ENCODE results near the gene FAF2. TPM values are rescaled to one million over a fixed set of nuclear protein-coding genes. Genes with fewer than 3 reads are reported as not detected.
A peak's percentile ranks its signal among the peaks of the same experiment; 100 is the strongest.

Gene FAF2
- total and polyA plus RNA-seq, 10 of the 15 experiments (the other 5 are each of a cell fraction or from before 2014, with no cell fraction given), result 19.0 to 45.1 (median 35.6) TPM

DNA sequence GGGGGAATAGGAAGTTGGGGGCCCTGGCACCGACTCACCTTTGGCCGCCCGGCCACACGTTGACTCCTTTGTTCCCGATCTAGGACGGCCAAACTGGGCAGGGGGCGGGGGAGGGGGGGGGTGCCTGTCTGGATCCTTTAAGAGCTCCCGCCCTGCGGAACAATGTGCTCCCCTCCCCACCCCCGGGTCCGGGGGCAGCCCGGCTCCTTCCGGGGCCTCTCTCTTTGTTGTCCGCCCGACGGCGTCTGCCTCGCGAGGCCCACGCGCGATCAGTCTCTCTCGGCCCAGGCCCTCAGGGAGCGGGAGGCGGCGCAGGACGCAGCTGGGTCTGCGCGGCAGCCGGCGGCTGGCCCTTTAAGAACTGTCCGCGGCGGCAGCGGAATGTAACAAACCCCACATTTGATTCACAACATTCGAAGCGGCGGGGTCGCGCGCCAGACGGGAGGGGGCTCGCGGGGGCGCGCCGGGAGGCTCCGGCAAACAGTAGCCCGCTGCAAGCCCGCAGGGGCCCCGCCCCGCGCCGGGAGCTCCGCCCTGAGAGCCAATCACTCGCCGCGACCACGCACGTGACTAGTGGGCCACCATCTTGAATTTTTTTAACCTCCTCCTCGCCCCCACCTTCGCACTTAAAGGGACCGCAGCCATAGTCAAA is 88.8 kb downstream of the FAF2 start, which contains the start of gene RNF44 (continued):
- TF ChIP-seq EP300 (IDR thresholded peaks at IDR 0.05; ENCODE audit: borderline replicate concordance in 1 of 2, control insufficient read depth in 1 of 2, low read depth in 2 of 2, low read length in 2 of 2) (peak in 1 of 2 experiments; percentile 40; a peak in 2 of 4 replicates), STAT1 (conservative IDR thresholded peaks at IDR 0.05) (no peak), SP1 (IDR thresholded peaks at IDR 0.05; ENCODE audit: low read depth, low read length) (peak; percentile 47), ZNF384 (IDR thresholded peaks at IDR 0.05; ENCODE audit: borderline replicate concordance, low read depth, low read length) (peak; percentile 95), SUPT20H (IDR thresholded peaks at IDR 0.05; ENCODE audit: borderline replicate concordance, control insufficient read depth, low read depth, low read length) (no peak), RAD51 (IDR thresholded peaks at IDR 0.05) (peak; percentile 89), GATAD2B (conservative IDR thresholded peaks at IDR 0.05; ENCODE audit: low read depth) (peak; percentile 26; the same call in 1 of the 2 replicates), MYC (IDR thresholded peaks at IDR 0.05; ENCODE audit: insufficient read depth, insufficient read length, insufficient replicate concordance, low read length, severe bottlenecking) (no peak), IKZF2 (IDR thresholded peaks at IDR 0.05) (0 out of 4 replicates have a peak, but pooled peaks of 1 of the 2 experiments have one; percentile 6), EGR1 (IDR thresholded peaks at IDR 0.05; ENCODE audit: borderline replicate concordance in 1 of 2, low read depth in 2 of 2, low read length in 2 of 2) (peak in 1 of 2 experiments; percentile 56; a peak in 1 of 3 replicates), ZNF217 (IDR thresholded peaks at IDR 0.05) (no peak), CBX3 (IDR thresholded peaks at IDR 0.05; ENCODE audit: borderline replicate concordance, low read depth) (no peak), IKZF1 (conservative IDR thresholded peaks at IDR 0.05) (peak; percentile 40), SREBF1 (IDR thresholded peaks at IDR 0.05; ENCODE audit: low read length) (no peak), MXI1 (IDR thresholded peaks at IDR 0.05; ENCODE audit: low read depth, low read length) (peak; percentile 63), FOXK2 (IDR thresholded peaks at IDR 0.05) (no peak)
- TF ChIP-seq, protein P1, sequence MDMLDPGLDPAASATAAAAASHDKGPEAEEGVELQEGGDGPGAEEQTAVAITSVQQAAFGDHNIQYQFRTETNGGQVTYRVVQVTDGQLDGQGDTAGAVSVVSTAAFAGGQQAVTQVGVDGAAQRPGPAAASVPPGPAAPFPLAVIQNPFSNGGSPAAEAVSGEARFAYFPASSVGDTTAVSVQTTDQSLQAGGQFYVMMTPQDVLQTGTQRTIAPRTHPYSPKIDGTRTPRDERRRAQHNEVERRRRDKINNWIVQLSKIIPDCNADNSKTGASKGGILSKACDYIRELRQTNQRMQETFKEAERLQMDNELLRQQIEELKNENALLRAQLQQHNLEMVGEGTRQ (IDR thresholded peaks at IDR 0.05; ENCODE audit: borderline replicate concordance, low read depth, low read length), result peak; percentile 70
- TF ChIP-seq, protein P2, sequence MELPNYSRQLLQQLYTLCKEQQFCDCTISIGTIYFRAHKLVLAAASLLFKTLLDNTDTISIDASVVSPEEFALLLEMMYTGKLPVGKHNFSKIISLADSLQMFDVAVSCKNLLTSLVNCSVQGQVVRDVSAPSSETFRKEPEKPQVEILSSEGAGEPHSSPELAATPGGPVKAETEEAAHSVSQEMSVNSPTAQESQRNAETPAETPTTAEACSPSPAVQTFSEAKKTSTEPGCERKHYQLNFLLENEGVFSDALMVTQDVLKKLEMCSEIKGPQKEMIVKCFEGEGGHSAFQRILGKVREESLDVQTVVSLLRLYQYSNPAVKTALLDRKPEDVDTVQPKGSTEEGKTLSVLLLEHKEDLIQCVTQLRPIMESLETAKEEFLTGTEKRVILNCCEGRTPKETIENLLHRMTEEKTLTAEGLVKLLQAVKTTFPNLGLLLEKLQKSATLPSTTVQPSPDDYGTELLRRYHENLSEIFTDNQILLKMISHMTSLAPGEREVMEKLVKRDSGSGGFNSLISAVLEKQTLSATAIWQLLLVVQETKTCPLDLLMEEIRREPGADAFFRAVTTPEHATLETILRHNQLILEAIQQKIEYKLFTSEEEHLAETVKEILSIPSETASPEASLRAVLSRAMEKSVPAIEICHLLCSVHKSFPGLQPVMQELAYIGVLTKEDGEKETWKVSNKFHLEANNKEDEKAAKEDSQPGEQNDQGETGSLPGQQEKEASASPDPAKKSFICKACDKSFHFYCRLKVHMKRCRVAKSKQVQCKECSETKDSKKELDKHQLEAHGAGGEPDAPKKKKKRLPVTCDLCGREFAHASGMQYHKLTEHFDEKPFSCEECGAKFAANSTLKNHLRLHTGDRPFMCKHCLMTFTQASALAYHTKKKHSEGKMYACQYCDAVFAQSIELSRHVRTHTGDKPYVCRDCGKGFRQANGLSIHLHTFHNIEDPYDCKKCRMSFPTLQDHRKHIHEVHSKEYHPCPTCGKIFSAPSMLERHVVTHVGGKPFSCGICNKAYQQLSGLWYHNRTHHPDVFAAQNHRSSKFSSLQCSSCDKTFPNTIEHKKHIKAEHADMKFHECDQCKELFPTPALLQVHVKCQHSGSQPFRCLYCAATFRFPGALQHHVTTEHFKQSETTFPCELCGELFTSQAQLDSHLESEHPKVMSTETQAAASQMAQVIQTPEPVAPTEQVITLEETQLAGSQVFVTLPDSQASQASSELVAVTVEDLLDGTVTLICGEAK (IDR thresholded peaks at IDR 0.05; ENCODE audit: borderline replicate concordance), result peak; percentile 57; the same call in 1 of the 2 replicates
- TF ChIP-seq, protein P3, sequence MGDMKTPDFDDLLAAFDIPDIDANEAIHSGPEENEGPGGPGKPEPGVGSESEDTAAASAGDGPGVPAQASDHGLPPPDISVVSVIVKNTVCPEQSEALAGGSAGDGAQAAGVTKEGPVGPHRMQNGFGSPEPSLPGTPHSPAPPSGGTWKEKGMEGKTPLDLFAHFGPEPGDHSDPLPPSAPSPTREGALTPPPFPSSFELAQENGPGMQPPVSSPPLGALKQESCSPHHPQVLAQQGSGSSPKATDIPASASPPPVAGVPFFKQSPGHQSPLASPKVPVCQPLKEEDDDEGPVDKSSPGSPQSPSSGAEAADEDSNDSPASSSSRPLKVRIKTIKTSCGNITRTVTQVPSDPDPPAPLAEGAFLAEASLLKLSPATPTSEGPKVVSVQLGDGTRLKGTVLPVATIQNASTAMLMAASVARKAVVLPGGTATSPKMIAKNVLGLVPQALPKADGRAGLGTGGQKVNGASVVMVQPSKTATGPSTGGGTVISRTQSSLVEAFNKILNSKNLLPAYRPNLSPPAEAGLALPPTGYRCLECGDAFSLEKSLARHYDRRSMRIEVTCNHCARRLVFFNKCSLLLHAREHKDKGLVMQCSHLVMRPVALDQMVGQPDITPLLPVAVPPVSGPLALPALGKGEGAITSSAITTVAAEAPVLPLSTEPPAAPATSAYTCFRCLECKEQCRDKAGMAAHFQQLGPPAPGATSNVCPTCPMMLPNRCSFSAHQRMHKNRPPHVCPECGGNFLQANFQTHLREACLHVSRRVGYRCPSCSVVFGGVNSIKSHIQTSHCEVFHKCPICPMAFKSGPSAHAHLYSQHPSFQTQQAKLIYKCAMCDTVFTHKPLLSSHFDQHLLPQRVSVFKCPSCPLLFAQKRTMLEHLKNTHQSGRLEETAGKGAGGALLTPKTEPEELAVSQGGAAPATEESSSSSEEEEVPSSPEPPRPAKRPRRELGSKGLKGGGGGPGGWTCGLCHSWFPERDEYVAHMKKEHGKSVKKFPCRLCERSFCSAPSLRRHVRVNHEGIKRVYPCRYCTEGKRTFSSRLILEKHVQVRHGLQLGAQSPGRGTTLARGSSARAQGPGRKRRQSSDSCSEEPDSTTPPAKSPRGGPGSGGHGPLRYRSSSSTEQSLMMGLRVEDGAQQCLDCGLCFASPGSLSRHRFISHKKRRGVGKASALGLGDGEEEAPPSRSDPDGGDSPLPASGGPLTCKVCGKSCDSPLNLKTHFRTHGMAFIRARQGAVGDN (IDR thresholded peaks at IDR 0.05), result no peak

Measured in GM12878 (cell line).